Measurements from ENCODE around the gene BRAT1. TPM values are rescaled to one million over a fixed set of nuclear protein-coding genes. Genes with fewer than 3 reads are reported as not detected.

The BRAT1 gene
- polyA plus RNA-seq, 1 experiment, result 6.2 TPM

DNA sequence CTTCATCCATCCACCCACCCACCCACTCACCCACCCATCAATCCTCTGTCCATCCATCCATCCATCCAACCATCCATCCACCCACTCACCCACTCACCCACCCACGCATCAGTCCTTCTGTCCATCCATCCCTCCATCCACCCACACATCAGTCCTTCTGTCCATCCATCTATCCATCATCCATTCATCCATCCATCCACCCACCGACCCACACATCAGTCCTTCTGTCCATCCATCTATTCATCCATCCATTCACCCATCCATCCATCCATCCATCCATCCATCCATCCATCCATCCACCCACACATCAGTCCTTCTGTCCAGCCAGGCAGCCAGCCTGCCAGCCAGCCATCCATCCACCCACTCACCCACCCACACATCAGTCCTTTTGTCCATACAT lies 63.3 kb downstream of the BRAT1 start:
- Histone ChIP-seq H3K9me3 (ENCODE audit: control insufficient read depth, insufficient read depth, low read length) (peaks cover 3% of the 10 kb centered on the region; the same call in 1 of the 2 replicates), H3K27ac (ENCODE audit: low read depth, low read length) (no peak overlapping the region), H3K27me3 (ENCODE audit: control insufficient read depth, insufficient read depth, low read length) (peaks cover 2% of the 10 kb centered on the region), H3K4me3 (ENCODE audit: low read depth, low read length) (no peak overlapping the region)
- TF ChIP-seq CTCF (IDR thresholded peaks at IDR 0.05; ENCODE audit: low read depth, low read length), result no peak
- no peak for DNase-seq (ENCODE audit: low read depth, low spot score)
- ChIA-PET POLR2A (no interaction called here), CTCF (interaction anchor here (1.4 kb wide), 1 partner anchor 22 kb away, joined by 4 read pairs; no protein-coding TSS in a partner anchor)

DNA sequence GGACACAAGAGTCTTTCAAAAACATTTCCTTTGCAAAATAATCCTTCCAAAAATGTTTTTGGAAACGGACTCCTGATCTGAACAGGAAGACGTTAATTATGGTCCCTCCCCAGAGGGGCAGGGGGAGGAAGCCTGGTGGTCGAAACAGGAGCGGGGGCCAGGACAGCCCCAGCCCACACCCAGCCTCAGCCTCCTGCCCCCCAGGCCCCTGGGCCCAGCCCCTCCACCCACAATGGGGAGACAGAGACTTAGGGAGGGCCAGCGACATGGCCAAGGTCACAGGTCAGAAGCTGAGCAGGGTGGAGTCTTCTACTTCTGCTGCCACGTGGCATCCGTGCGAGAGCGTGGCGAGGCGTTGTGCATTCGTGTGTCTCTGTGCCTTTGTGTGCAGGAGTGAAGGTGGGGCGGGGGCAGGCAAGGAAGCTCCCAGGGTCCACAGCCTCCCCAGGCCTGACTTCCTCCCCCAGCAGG lies 65.1 kb downstream of the BRAT1 start:
- TF ChIP-seq CTCF (IDR thresholded peaks at IDR 0.05; ENCODE audit: low read depth, low read length), result no peak

GRCh38 chr7:2488681-2489080 lies 66.6 kb downstream of the BRAT1 start:
- Histone ChIP-seq H3K27ac (ENCODE audit: low read depth, low read length) (no peak overlapping the region), H3K4me3 (ENCODE audit: low read depth, low read length) (no peak overlapping the region), H3K27me3 (ENCODE audit: control insufficient read depth, insufficient read depth, low read length) (peaks cover 4% of the 10 kb centered on the region), H3K9me3 (ENCODE audit: control insufficient read depth, insufficient read depth, low read length) (no peaks in the 10 kb centered on the region; the same call in 1 of the 2 replicates)
- POLR2A ChIA-PET, result no interaction called here
- no peak for DNase-seq (ENCODE audit: low read depth, low spot score)
- no peak for TF ChIP-seq CTCF (IDR thresholded peaks at IDR 0.05; ENCODE audit: low read depth, low read length)
- CTCF ChIA-PET, result interaction anchor here (0.6 kb wide), 2 partner anchors 355 to 576 kb away, joined by 3 to 9 read pairs; no protein-coding TSS in a partner anchor

More for the DNA sequence above, 65.1 kb downstream of the BRAT1 start:
- CTCF ChIA-PET, result no interaction called here
- Histone ChIP-seq H3K9me3 (ENCODE audit: control insufficient read depth, insufficient read depth, low read length) (no peaks in the 10 kb centered on the region; the same call in 1 of the 2 replicates), H3K27ac (ENCODE audit: low read depth, low read length) (no peak overlapping the region), H3K4me3 (ENCODE audit: low read depth, low read length) (no peak overlapping the region), H3K27me3 (ENCODE audit: control insufficient read depth, insufficient read depth, low read length) (no peaks in the 10 kb centered on the region)
- POLR2A ChIA-PET, result no interaction called here
- no peak for DNase-seq (ENCODE audit: low read depth, low spot score)

DNA sequence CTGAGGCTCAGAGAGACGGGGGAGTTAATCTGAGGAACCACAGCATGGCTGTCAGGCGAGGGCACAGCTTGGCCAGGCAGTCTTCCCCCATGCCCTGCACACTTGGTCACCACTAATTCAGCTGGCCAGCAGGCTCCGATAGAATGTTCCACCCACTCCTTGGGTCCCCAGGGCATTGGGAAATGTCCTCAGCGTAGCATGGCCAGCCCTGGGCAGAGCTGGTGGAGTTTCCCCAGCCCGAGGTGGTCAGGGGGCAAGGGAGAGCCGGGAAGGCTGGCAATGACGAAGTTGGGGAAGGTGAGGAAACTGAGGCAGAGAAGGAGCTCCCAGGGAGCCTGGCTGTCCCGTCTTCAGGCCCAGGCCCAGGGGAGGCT lies 67.1 kb downstream of the BRAT1 start:
- Histone ChIP-seq H3K27me3 (ENCODE audit: control insufficient read depth, insufficient read depth, low read length) (peaks cover 4% of the 10 kb centered on the region), H3K9me3 (ENCODE audit: control insufficient read depth, insufficient read depth, low read length) (peaks cover 2% of the 10 kb centered on the region), H3K4me3 (ENCODE audit: low read depth, low read length) (no peak overlapping the region), H3K27ac (ENCODE audit: low read depth, low read length) (no peak overlapping the region)
- no peak for DNase-seq (ENCODE audit: low read depth, low spot score)
- TF ChIP-seq CTCF (IDR thresholded peaks at IDR 0.05; ENCODE audit: low read depth, low read length), result no peak
- CTCF ChIA-PET, result interaction anchor here (0.6 kb wide), 1 partner anchor 577 kb away, joined by 3 read pairs; no protein-coding TSS in a partner anchor
- POLR2A ChIA-PET, result interaction anchor here (0.6 kb wide), 1 partner anchor 60 kb away, joined by 3 read pairs; no protein-coding TSS in a partner anchor

Small RNA genes lying within 50 kb of the gene (small RNA-seq; reads per million reads assigned to genes)
- gene MIR4648 (ENCODE audit: insufficient read length, low read depth), result not detected

Other genes starting within 250 kb of the BRAT1 start
- gene SNX8, start 241.1 kb downstream of the BRAT1 start, polyA plus RNA-seq (2011; rRNA removed), result 40.2 and 53.0 TPM in 2 replicates
- gene EIF3B, start 200.7 kb downstream of the BRAT1 start, polyA plus RNA-seq (2011; rRNA removed), result 101 and 110 TPM in 2 replicates
- 8.7 and 13.4 TPM in 2 replicates for gene CHST12, start 151.9 kb downstream of the BRAT1 start, polyA plus RNA-seq (2011; rRNA removed)
- not detected in 2 replicates for gene GRIFIN, start 79.1 kb downstream of the BRAT1 start, polyA plus RNA-seq (2011; rRNA removed)
- 1.6 and 2.4 TPM in 2 replicates for gene LFNG, start 35.8 kb downstream of the BRAT1 start, polyA plus RNA-seq (2011; rRNA removed)
- gene IQCE, start 3.5 kb upstream of the BRAT1 start, polyA plus RNA-seq (2011; rRNA removed), result 6.8 and 8.9 TPM in 2 replicates
- 30.8 and 50.7 TPM in 2 replicates for gene TTYH3, start 76.5 kb upstream of the BRAT1 start, polyA plus RNA-seq (2011; rRNA removed)
- 0.43 and 0.67 TPM in 2 replicates for gene AMZ1, start 132.7 kb upstream of the BRAT1 start, polyA plus RNA-seq (2011; rRNA removed)

All from AG04450 (cell line).